ENCODE measurements around the gene DTNA.

Gene DTNA

GRCh38 chr18:34799291-34799690, 89.2 kb downstream of the DTNA start:
- H3K9me3 Mint-ChIP-seq: no peaks in the 10 kb centered on the region
- H3K4me3 Mint-ChIP-seq: no peak overlapping the region
- H3K27me3 Mint-ChIP-seq (ENCODE audit: low read depth): no peaks in the 10 kb centered on the region
- no peaks in the 10 kb centered on the region for H3K36me3 Mint-ChIP-seq (ENCODE audit: low read depth)
- no peaks in the 10 kb centered on the region for H3K4me1 Mint-ChIP-seq (ENCODE audit: low read depth)
- H3K27ac Mint-ChIP-seq: no peak overlapping the region

GRCh38 chr18:34800381-34800780, 90.3 kb downstream of the DTNA start:
- Mint-ChIP-seq H3K4me3 (no peak overlapping the region), H3K27me3 (ENCODE audit: low read depth) (no peaks in the 10 kb centered on the region), H3K4me1 (ENCODE audit: low read depth) (no peaks in the 10 kb centered on the region), H3K27ac (no peak overlapping the region), H3K36me3 (ENCODE audit: low read depth) (no peaks in the 10 kb centered on the region), H3K9me3 (no peaks in the 10 kb centered on the region)

DNA sequence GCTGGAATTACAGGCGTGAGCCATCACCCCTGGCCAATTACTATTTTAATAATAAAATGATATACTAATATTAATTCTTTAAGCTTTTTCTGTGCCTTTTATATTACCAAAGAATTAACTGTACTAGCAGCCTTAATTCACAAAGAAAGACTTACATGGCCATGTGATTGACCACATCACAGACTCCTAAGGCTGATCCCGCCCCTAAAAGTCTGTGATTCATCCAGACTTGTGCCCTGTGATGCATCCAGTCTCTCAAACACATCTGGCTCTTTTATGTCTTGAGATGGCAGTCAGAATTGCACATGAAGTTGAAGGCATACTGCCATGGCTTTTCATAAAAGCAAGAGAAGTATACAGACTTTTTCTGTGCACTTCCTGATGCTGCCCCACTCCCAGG, 91.7 kb downstream of the DTNA start:
- H3K27me3 Mint-ChIP-seq (ENCODE audit: low read depth): no peaks in the 10 kb centered on the region
- no peaks in the 10 kb centered on the region for H3K4me1 Mint-ChIP-seq (ENCODE audit: low read depth)
- no peak overlapping the region for H3K27ac Mint-ChIP-seq
- no peaks in the 10 kb centered on the region for H3K9me3 Mint-ChIP-seq
- no peaks in the 10 kb centered on the region for H3K36me3 Mint-ChIP-seq (ENCODE audit: low read depth)
- no peak overlapping the region for H3K4me3 Mint-ChIP-seq

DNA sequence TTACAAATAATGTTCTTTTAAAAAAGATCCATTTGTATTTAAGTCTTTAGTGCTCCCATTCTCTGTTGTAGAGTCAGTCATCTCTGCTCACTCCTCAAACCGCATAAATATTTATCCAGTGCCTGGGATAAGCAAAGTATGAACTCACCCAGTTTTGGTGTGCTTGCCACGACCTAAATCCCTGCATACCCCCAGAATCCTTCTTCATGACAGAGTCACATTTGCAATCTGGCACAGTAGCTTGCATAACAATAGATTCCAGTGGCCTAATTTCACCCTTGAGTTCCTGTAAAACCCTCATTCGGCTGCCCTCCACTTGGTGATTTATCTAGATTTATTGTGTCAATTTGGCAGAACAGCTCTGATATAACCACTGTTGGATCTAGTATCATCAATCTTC, 92.9 kb downstream of the DTNA start:
- H3K27me3 Mint-ChIP-seq (ENCODE audit: low read depth): no peaks in the 10 kb centered on the region
- no peak overlapping the region for H3K27ac Mint-ChIP-seq
- H3K36me3 Mint-ChIP-seq (ENCODE audit: low read depth): no peaks in the 10 kb centered on the region
- H3K9me3 Mint-ChIP-seq: no peaks in the 10 kb centered on the region
- H3K4me1 Mint-ChIP-seq (ENCODE audit: low read depth): no peaks in the 10 kb centered on the region
- no peak overlapping the region for H3K4me3 Mint-ChIP-seq

DNA sequence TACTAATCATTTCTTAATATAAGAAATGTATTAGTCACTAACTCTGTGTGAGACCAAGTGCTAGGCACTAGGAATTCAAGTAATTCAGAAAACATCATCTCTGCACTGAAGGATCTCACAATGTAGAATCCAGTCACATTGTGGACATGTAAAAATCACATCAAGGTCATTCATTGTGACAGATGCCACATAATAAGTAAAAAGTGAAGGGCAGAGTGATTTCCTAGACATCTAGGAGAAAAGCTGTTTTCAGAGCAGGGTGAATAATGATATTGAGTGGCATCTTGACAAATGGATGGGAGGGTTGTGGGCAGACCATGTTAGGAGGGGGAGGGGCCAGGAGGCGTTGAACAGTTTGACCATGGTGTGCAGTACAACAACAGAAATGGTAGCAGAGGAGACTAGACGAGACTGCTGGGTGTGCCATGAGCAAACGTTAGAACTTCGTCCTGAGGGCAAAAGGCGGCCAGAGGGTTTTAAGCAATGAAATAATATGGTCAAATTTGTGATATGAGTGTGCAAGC, 93.8 kb downstream of the DTNA start:
- Mint-ChIP-seq H3K27ac (no peak overlapping the region), H3K4me3 (no peak overlapping the region), H3K9me3 (no peaks in the 10 kb centered on the region)

GRCh38 chr18:34805103-34805877, 95.2 kb downstream of the DTNA start:
- Mint-ChIP-seq H3K9me3 (no peaks in the 10 kb centered on the region), H3K4me1 (ENCODE audit: low read depth) (no peaks in the 10 kb centered on the region), H3K27me3 (ENCODE audit: low read depth) (no peaks in the 10 kb centered on the region), H3K27ac (no peak overlapping the region), H3K4me3 (no peak overlapping the region), H3K36me3 (ENCODE audit: low read depth) (no peaks in the 10 kb centered on the region)

More for the DNA sequence above, 93.8 kb downstream of the DTNA start:
- Mint-ChIP-seq H3K4me1 (ENCODE audit: low read depth) (no peaks in the 10 kb centered on the region), H3K27me3 (ENCODE audit: low read depth) (no peaks in the 10 kb centered on the region), H3K36me3 (ENCODE audit: low read depth) (no peaks in the 10 kb centered on the region)

DNA sequence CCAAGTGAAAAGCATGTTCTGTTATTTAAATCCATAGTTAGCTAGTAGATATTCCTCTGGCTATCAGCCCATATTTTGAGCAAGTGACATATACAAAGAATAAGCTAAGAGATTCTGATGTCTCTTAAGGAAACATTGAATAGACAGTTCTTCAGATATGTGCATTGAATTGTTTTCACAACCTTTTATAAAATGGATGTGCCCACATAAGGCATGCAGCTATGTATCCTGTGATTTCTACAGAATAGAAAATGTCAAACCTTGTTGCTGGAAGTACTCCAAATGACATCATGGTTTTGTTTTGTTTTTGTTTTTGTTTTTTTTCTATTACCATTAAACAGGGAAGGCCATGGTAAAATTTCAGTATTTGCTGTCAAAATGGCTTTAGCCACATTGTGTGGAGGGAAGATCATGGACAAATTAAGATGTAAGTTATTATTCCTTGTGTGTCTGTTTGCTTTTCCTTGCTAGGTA, 95.8 kb downstream of the DTNA start:
- Mint-ChIP-seq H3K4me1 (ENCODE audit: low read depth) (no peaks in the 10 kb centered on the region), H3K27ac (no peak overlapping the region), H3K9me3 (no peaks in the 10 kb centered on the region), H3K4me3 (no peak overlapping the region), H3K36me3 (ENCODE audit: low read depth) (no peaks in the 10 kb centered on the region), H3K27me3 (ENCODE audit: low read depth) (no peaks in the 10 kb centered on the region)

DNA sequence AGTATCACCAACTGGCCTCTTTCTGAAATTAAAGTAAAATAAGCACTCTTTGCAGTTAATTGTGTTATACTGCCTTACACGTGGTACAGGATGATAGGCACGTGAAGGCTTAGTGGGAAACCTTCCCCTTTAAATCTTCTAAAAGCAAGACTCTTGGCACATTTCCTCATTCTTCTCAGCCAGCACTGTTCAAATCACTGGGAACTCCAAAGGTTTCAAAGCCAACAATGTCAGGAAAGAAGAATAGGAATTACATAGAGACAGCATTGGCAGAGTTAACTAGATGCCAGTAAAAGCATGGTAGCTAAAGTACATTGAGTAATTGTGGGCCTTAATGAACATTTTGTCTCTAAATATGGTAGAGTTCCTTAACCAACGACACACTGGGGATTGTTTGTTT, 96.4 kb downstream of the DTNA start:
- Mint-ChIP-seq H3K27ac (no peak overlapping the region), H3K36me3 (ENCODE audit: low read depth) (no peaks in the 10 kb centered on the region), H3K4me3 (no peak overlapping the region), H3K27me3 (ENCODE audit: low read depth) (no peaks in the 10 kb centered on the region), H3K9me3 (no peaks in the 10 kb centered on the region), H3K4me1 (ENCODE audit: low read depth) (no peaks in the 10 kb centered on the region)

- H3K27me3 Mint-ChIP-seq (ENCODE audit: low read depth): no peaks in the 10 kb centered on the region
- no peaks in the 10 kb centered on the region for H3K9me3 Mint-ChIP-seq
- no peaks in the 10 kb centered on the region for H3K4me1 Mint-ChIP-seq (ENCODE audit: low read depth)
- H3K27ac Mint-ChIP-seq: no peak overlapping the region
- H3K36me3 Mint-ChIP-seq (ENCODE audit: low read depth): no peaks in the 10 kb centered on the region
- no peak overlapping the region for H3K4me3 Mint-ChIP-seq
These were observed 97.2 kb downstream of the DTNA start for GRCh38 chr18:34807106-34807796.

- H3K27ac Mint-ChIP-seq: no peak overlapping the region
- no peaks in the 10 kb centered on the region for H3K9me3 Mint-ChIP-seq
- H3K4me1 Mint-ChIP-seq (ENCODE audit: low read depth): no peaks in the 10 kb centered on the region
- H3K27me3 Mint-ChIP-seq (ENCODE audit: low read depth): no peaks in the 10 kb centered on the region
- no peaks in the 10 kb centered on the region for H3K36me3 Mint-ChIP-seq (ENCODE audit: low read depth)
- H3K4me3 Mint-ChIP-seq: no peak overlapping the region
These were observed 98.3 kb downstream of the DTNA start for GRCh38 chr18:34808389-34808788.

GRCh38 chr18:34809451-34810072, 99.5 kb downstream of the DTNA start:
- H3K27ac Mint-ChIP-seq: no peak overlapping the region
- no peaks in the 10 kb centered on the region for H3K9me3 Mint-ChIP-seq
- H3K4me3 Mint-ChIP-seq: no peak overlapping the region
- no peaks in the 10 kb centered on the region for H3K4me1 Mint-ChIP-seq (ENCODE audit: low read depth)
- H3K36me3 Mint-ChIP-seq (ENCODE audit: low read depth): no peaks in the 10 kb centered on the region
- no peaks in the 10 kb centered on the region for H3K27me3 Mint-ChIP-seq (ENCODE audit: low read depth)

DNA sequence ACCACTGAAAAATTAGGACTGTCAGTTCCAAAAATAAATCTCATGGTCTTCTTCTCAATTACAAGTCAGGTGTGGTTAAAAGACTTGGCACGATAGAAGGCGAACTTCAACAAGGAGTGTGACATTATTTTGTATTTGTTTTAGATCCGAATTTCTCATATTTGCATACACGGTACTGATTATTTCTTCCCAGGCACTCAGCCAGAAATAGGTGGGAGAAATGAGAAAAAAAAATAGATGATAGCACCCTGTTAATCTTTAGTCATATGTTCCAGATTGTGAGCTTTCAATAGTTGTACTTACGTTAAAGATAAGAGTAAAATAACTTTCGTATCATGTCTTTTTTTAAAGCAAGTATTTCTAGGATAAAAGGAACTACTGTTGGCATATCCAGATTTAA, 106.1 kb downstream of the DTNA start:
- Mint-ChIP-seq H3K4me1 (ENCODE audit: low read depth) (no peaks in the 10 kb centered on the region), H3K27me3 (ENCODE audit: low read depth) (peaks cover 3% of the 10 kb centered on the region), H3K9me3 (no peaks in the 10 kb centered on the region), H3K27ac (no peak overlapping the region), H3K36me3 (ENCODE audit: low read depth) (no peaks in the 10 kb centered on the region), H3K4me3 (no peak overlapping the region)

DNA sequence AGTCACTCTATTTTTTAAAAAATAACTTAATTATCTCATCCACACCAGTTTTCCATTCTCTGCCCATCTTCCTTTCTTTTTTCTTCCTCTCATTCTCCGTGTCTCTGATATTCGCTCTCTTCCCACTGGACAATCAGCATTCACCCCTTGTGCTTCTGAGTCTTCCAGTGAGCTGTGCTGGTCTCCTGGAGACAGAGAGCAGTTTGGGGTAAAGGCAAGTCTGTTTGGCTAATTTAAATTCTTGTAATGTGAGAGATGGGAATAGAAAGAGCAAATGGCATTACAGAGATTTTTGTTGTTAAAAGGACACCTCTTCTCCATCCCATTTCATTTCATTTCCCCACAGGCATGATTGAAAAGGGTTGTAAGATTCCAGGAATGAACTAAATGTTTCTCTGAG, 107.5 kb downstream of the DTNA start:
- Mint-ChIP-seq H3K27ac (no peak overlapping the region), H3K4me1 (ENCODE audit: low read depth) (no peaks in the 10 kb centered on the region), H3K4me3 (no peak overlapping the region), H3K9me3 (no peaks in the 10 kb centered on the region), H3K27me3 (ENCODE audit: low read depth) (peaks cover 6% of the 10 kb centered on the region), H3K36me3 (ENCODE audit: low read depth) (no peaks in the 10 kb centered on the region)

GRCh38 chr18:34818064-34818463, 108.0 kb downstream of the DTNA start:
- no peak overlapping the region for H3K27ac Mint-ChIP-seq
- H3K4me1 Mint-ChIP-seq (ENCODE audit: low read depth): no peaks in the 10 kb centered on the region
- peaks cover 6% of the 10 kb centered on the region for H3K27me3 Mint-ChIP-seq (ENCODE audit: low read depth)
- no peaks in the 10 kb centered on the region for H3K36me3 Mint-ChIP-seq (ENCODE audit: low read depth)
- no peak overlapping the region for H3K4me3 Mint-ChIP-seq
- no peaks in the 10 kb centered on the region for H3K9me3 Mint-ChIP-seq
